GM04503 (cell line): ENCODE measurements around the gene RCC2.

Source experiments
- DNase-seq: peaks from one replicate; pipeline ENCODE4 v3.0.0-alpha.2; 2012; ENCODE audit warnings: low read depth

RCC2 gene

GRCh38 chr1:17442841-17443240, 3.4 kb upstream of the RCC2 start:
- no peak for DNase-seq

GRCh38 chr1:17441993-17442357, 2.5 kb upstream of the RCC2 start:
- no peak for DNase-seq

GRCh38 chr1:17441265-17441992, 2.0 kb upstream of the RCC2 start:
- no peak for DNase-seq

- no peak for DNase-seq
Observed at GRCh38 chr1:17440827-17441168, 1.3 kb upstream of the RCC2 start.

GRCh38 chr1:17440074-17440826, 773 bp upstream of the RCC2 start:
- DNase-seq: no peak

- no peak for DNase-seq
Observed at GRCh38 chr1:17438318-17439249, 893 bp downstream of the RCC2 start.

GRCh38 chr1:17437580-17438317, 1.7 kb downstream of the RCC2 start:
- no peak for DNase-seq

GRCh38 chr1:17437260-17437579, 2.3 kb downstream of the RCC2 start:
- DNase-seq: no peak

- no peak for DNase-seq
Observed at GRCh38 chr1:17436380-17437174, 2.9 kb downstream of the RCC2 start.

GRCh38 chr1:17434601-17435000, 4.9 kb downstream of the RCC2 start:
- DNase-seq: no peak

- no peak for DNase-seq
Observed at GRCh38 chr1:17434016-17434415, 5.5 kb downstream of the RCC2 start.

GRCh38 chr1:17433261-17433660, 6.2 kb downstream of the RCC2 start:
- no peak for DNase-seq

- no peak for DNase-seq
Observed at GRCh38 chr1:17432412-17432811, 7.1 kb downstream of the RCC2 start.

- DNase-seq: no peak
Observed at GRCh38 chr1:17429183-17429582, 10.3 kb downstream of the RCC2 start.

- no peak for DNase-seq
Observed at GRCh38 chr1:17427696-17428660, 11.5 kb downstream of the RCC2 start.

- DNase-seq: no peak
Observed at GRCh38 chr1:17425806-17426600, 13.5 kb downstream of the RCC2 start.

- no peak for DNase-seq
Observed at GRCh38 chr1:17423781-17424245, 15.7 kb downstream of the RCC2 start.

- no peak for DNase-seq
Observed at GRCh38 chr1:17422461-17422860, 17.0 kb downstream of the RCC2 start.

GRCh38 chr1:17420391-17420918, 19.0 kb downstream of the RCC2 start:
- DNase-seq: no peak
